Measurements from ENCODE around the gene NMRAL1.
A peak's percentile ranks its signal among the peaks of the same experiment; 100 is the strongest.

The NMRAL1 gene

DNA sequence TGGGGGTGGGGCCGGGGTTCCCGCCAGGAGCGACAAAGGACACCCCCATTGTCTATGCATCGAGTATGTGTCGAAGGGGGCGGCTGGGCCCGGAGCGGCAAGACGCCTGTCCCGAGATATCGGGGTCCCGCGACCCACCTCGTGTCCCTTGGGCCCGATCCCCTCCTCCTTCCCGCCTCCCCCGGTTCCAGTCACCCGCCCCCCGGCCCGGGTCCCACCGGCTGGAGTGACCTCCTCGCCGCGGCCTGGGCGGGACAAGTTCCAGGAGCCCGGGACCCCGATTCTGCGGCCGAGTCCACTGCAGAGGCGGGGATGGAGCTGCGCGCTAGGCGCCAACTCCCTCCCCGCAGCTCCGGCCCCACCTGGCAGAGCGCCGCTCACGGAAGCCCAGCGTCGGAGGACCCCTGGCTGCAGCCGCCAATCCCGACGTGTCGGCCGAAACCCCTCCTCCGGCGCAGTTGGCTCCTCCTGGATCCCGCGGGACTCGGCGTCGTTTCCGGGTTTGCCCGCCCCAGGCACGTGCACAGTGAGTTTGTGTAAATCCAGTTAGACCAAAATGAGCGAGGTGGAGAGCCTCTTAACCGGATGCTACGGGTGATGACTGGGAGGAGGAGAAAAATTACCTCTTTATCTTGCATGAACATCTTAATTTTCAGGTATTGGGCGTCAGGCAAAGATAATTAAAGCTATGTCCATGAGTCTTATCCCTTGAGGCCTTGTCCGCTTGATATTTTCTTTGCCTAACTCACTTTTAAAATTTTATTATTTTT, at the start of gene NMRAL1:
Gene NMRAL1 (minus strand): TSS at position 434 of the 770 bp plus-strand sequence. CDS start 493 bp downstream, outside the sequence.
- Mint-ChIP-seq H3K27ac (peak within 1 kb of the TSS; percentile 91 to 95), H3K4me1 (peaks cover 57% of the 10 kb centered on the region), H3K27me3 (no peaks in the 10 kb centered on the region), H3K9me3 (no peaks in the 10 kb centered on the region), H3K4me3 (peak within 1 kb of the TSS; percentile 93 to 94)
- DNase-seq: peak; percentile 84 to 91
- ATAC-seq: peak; percentile 63

DNA sequence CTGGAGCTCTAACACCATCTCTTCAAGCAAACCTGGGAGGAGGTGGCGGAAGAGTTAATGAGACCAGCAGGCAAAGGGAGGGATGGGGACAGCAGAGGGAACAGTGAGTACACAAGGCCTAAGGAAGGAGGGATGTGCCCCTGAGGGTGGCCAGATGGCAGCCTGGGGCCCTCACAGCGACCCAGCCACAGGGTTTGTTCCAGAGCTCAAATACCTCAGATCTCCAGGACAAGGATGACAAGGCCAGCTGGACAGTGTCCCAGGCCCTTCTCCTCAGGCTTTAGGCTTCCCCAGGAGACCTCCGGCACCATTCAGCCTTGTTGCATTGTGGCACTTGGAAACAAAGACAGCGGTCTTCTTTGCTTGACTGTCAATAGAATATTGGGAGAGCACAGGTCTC, 49.3 kb upstream of the NMRAL1 start:
- Mint-ChIP-seq H3K27ac (no peak overlapping the region), H3K4me1 (peaks cover 37% of the 10 kb centered on the region), H3K27me3 (no peaks in the 10 kb centered on the region), H3K9me3 (no peaks in the 10 kb centered on the region), H3K4me3 (no peak overlapping the region)
- no peak for DNase-seq
- ATAC-seq: no peak

DNA sequence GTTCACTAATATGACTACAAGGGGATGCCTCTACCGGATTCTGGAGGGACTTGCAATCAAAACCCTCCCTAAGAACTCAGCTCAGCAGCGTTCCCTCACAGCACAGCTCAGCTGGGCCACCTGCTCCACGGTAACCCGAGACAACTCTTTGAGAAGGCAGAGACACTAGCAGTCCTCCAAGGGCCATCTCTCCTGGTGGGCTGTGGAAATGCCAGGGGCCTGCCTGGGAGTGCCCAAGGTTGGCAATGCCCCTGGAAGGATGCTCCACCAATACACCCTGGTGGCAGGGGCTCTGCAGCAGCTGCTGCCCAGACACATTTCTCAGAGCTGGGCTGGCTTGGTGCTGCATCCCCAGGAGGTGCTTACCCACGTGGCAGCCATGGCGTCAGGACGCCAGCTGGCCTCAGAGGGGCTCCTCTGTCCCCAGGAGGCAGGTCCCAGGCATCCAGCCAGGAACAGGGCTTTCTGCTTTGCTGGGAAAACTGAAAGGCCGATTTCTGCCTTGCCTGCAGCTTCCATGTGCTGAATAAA, 47.7 kb upstream of the NMRAL1 start:
- DNase-seq (no peak), ATAC-seq (no peak)
- H3K9me3 Mint-ChIP-seq: no peaks in the 10 kb centered on the region
- H3K4me3 Mint-ChIP-seq: no peak overlapping the region
- no peaks in the 10 kb centered on the region for H3K27me3 Mint-ChIP-seq
- peaks cover 35% of the 10 kb centered on the region for H3K4me1 Mint-ChIP-seq
- H3K27ac Mint-ChIP-seq: no peak overlapping the region

DNA sequence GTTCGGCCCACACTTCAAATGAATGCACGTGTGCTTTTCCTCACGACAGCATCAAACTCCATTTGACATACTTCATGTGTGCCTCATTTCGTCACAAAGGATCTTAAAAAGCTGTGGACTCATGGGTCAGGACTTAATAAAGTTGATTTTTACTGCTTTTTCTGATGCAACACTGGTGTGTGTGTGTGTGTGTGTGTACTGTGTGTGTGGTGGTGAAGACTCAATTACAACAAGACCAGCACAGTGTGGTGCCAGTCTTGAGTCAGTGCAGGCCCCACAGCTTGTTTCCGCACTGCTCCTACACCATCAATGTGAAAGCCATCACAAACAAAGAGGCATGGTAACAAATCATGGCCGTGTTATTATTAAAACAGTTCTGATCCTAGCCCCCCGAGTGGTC, 46.5 kb upstream of the NMRAL1 start:
- no peak overlapping the region for H3K4me3 Mint-ChIP-seq
- no peaks in the 10 kb centered on the region for H3K27me3 Mint-ChIP-seq
- H3K9me3 Mint-ChIP-seq: no peaks in the 10 kb centered on the region
- no peak overlapping the region for H3K27ac Mint-ChIP-seq
- peaks cover 40% of the 10 kb centered on the region for H3K4me1 Mint-ChIP-seq
- no peak for ATAC-seq
- DNase-seq: no peak

DNA sequence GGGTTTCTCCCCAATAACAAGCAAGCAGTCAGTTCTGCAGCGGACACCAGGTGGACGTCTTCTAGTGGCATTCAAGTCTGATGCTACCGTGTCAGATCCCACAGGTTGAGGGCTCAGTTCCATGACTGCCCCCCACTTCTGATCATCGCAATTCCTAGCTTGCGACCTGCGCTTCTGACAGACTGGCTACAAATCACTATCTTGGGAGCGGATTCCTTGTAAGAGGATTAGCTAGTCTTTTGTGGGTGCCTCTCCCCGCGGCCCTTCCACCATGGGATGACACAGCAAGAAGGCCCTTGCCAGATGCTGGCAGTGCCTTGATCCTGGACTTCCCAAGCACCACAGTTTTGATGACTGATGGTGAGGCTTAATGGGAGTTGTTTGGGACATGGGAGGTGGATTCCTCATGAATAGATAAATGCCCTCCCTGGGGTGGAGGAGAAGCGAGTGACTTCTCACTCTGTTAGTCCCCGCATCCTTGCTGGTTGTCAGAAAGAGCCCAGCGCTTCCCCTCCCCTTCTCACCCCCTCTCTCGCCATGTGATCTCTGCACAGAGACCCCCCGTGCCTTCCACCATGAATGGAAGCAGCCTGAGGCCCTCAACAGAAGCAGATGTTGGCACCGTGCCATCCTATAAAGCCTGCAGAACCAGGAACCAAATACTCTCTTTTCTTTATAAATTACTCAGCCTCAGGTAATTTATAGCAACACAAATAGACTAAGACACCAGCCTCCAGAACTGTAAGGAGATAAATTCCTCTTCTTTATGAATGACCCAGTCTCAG, 45.0 kb upstream of the NMRAL1 start:
- DNase-seq (no peak), ATAC-seq (no peak)
- H3K4me1 Mint-ChIP-seq: peaks cover 55% of the 10 kb centered on the region
- no peaks in the 10 kb centered on the region for H3K27me3 Mint-ChIP-seq
- no peak overlapping the region for H3K4me3 Mint-ChIP-seq
- peak overlapping the region; percentile 20 to 22 for H3K27ac Mint-ChIP-seq
- H3K9me3 Mint-ChIP-seq: no peaks in the 10 kb centered on the region

DNA sequence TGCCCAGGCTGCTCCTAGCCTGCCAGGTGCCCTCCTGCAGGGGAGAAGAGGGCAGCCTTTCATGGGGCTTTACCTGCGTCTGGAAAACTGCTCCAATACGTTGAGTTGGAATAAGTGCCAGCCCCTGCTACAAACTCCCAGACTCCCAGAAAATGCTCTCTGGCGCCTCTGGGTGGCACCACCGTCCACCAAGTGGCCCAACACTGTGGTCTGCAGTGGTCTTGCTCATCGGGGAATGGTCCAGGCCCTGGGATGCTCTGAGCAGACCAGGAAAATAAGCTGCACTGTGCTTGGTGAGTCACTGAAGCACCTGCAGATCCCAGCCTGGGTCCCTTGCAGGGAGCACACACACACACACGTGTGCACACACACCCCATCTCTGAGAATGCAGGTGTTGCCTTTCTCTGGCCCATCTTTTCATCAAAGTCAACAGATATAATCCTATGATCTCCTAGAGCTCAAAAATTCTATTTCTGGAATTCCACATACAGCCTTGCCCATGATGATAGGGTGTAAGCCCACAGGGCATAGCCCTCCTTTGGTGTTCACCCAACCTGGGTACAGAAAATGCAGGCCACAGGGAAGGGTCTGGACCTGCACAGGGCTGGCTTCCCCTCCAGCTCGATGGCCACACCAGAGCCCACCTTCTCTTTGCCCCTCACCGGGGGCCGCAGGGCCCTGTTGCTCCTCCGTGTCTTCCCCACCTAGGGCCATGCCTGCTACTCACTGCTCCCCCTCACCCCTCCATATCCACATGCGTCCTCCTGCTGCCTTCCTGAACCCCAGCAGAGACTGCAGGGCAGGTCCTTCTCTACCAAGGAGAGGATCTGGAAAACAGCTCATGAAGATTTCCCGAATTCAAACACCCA, 43.6 kb upstream of the NMRAL1 start:
- Mint-ChIP-seq H3K27ac (peak overlapping the region in 1 of 2 donors; percentile 86), H3K4me1 (peaks cover 64% of the 10 kb centered on the region), H3K9me3 (no peaks in the 10 kb centered on the region), H3K4me3 (no peak overlapping the region), H3K27me3 (no peaks in the 10 kb centered on the region)
- ATAC-seq (no peak), DNase-seq (no peak)

DNA sequence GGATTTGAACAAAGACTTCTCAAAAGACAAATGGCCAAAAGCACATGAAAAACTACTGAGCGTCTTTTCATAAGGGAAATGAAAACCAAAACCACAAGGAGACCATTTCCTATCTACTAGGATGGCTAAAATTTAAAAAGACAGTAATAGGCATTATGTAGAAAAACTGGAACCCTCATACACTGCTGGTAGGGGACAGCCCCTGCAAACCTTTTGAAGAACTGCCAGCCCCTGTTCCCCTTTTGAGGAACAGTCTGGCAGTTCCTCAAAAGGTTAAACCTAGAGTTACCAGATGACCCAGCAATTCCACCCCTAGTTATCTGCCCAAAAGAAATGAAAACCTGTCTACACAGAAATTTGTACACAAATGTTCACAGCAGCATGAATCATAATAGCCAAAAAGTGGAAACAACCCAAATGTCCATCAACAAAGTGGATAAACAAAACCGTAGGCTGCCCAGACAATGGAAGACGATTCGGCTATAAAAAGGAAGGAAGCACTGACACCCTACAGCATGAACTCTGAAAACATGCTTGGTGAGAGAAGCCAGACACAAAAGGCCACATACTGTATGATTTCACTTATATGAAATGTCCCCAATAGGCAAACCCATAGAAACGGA, 41.3 kb upstream of the NMRAL1 start:
- Mint-ChIP-seq H3K27ac (peak overlapping the region; percentile 65 to 94), H3K27me3 (no peaks in the 10 kb centered on the region), H3K4me1 (peaks cover 79% of the 10 kb centered on the region), H3K4me3 (peak overlapping the region; percentile 55 to 67), H3K9me3 (no peaks in the 10 kb centered on the region)
- ATAC-seq: peak; percentile 45
- DNase-seq: no peak

DNA sequence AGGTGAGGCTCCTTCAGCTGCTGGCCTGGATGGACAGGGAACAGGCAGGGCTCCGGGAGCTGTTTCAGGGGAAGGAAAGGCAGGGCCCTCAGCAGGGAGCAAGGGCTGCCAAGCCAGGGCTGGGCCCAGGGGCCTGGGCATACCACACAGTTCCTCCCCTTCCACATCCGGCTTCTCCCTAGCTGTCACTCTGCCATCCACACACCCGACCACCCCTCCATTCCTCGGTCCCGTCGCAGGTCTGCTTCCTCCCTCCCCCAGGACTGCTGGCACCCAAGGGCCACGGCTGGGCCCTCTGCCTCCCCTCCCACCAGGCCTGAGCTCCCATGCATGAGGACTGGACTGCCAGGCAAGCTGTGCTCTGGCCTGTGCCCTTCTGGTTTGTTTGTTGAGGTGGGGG, 40.2 kb upstream of the NMRAL1 start:
- DNase-seq (no peak), ATAC-seq (peak; percentile 26)
- peaks cover 76% of the 10 kb centered on the region for H3K4me1 Mint-ChIP-seq
- no peaks in the 10 kb centered on the region for H3K9me3 Mint-ChIP-seq
- peak overlapping the region; percentile 94 to 96 for H3K27ac Mint-ChIP-seq
- peak overlapping the region; percentile 55 to 67 for H3K4me3 Mint-ChIP-seq
- H3K27me3 Mint-ChIP-seq: no peaks in the 10 kb centered on the region

DNA sequence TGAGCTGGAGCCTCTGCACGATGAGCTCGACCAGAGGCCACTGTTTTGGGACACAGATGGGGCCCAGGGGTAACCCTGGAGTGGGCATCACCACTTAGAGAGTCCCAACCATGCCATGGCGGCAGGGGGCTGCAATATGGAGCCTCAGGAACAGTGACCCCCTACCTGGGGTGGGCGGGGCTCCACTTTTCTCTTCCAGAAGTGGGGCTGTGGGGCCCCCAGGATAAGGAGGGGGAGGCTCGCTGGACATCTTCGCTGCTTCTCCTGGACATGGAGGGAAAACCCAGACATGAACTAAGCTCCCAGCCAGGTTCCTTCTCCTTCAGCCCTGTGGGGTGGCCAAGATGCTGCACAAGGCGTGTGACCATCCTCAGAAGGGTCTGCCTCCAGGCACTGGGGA, 39.5 kb upstream of the NMRAL1 start:
- H3K4me1 Mint-ChIP-seq: peaks cover 73% of the 10 kb centered on the region
- peak overlapping the region in 1 of 2 donors; percentile 67 for H3K4me3 Mint-ChIP-seq
- H3K27ac Mint-ChIP-seq: peak overlapping the region in 1 of 2 donors; percentile 96
- H3K9me3 Mint-ChIP-seq: no peaks in the 10 kb centered on the region
- no peaks in the 10 kb centered on the region for H3K27me3 Mint-ChIP-seq
- no peak for ATAC-seq
- no peak for DNase-seq

DNA sequence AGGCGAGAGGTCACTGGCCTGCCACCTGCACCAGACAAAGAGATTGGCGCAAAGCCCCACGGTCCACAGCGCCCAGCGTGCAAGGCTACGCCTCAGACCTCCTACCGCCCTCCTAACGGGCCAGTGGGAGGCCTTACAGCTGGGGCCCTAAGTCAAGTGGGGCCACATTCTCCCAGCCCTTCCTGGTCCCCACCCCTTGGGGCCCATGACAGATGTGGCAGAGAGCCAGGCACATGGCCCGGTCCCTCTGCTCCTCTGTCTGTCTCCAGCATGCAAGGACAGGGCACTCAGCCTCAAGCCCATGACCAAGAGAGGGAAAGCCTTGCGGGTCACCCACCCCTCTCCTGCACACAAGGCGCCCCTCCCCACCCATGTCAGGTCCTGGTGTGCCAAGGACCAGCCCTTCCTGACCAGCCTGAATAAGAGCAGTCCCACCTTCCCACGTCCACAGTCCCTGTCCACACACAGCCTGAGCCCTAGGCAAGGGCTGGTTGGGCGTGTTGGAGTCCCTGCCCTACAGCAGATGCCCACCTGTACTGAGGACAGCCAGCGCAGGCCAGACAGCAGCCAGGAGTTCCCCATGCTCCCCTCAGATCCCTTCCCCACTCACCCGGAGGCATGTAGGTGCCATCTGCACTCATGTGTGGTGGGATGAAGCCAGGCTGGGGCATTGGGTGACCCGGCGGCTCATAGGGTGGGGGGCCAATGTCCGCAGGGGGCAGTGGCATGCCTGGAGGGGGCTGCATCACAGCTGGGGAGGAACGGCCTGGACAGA, 38.8 kb upstream of the NMRAL1 start:
- Mint-ChIP-seq H3K27ac (peak overlapping the region; percentile 52 to 96), H3K4me3 (peak overlapping the region in 1 of 2 donors; percentile 29), H3K27me3 (no peaks in the 10 kb centered on the region), H3K4me1 (peaks cover 70% of the 10 kb centered on the region), H3K9me3 (no peaks in the 10 kb centered on the region)
- no peak for DNase-seq
- no peak for ATAC-seq

DNA sequence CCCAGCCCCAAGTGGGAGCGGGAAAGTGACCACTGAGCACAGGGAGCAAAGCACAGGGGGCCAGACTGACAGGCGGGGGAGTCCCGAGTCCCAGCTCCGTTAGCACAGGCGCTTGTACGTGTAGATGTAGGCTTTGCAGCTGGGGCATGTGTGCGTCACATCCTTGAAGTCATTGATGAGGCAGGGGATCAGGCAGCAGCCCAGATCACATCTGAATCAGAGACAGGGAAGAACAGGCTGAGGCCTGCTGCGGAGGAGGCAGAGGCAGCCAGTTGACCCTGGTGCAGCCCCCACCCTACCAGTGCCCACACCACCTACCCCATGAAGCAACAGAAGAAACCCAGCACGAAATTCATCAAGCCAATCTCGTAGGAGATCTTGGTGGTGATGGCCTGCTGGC, 38.0 kb upstream of the NMRAL1 start:
- Mint-ChIP-seq H3K27ac (peak overlapping the region in 1 of 2 donors; percentile 20), H3K27me3 (no peaks in the 10 kb centered on the region), H3K4me3 (no peak overlapping the region), H3K9me3 (no peaks in the 10 kb centered on the region), H3K4me1 (peaks cover 72% of the 10 kb centered on the region)
- ATAC-seq (no peak), DNase-seq (no peak)

DNA sequence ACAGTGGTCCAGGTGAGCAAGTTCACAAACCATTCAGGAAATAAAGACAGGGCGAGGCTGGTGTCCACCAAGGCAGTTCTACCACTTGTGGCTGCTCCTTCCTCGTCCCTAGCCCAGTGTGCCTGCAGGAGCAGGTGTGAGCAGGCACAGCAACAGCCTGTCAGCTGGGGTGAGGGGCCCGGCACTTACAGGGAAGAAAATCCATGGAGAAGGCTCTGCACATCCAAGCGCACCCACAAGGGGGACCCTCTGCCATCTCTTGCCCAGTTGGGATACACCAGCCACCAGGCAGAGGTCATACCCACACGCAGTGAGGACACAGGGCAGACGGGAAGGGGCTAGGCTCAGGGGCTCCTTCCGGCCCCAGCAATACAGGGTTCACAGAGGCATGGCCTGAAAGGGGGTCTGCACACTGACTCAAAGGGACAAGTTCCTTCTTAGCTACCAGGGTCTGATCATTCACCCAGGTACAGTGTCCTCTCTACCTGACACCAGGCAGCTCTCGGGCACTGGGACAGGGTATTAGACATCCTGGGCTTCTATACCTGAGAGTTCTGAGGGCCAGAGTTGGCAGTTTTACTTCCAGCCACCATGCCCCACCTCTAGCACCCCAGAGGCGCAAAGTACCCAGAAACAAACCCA, 37.1 kb upstream of the NMRAL1 start:
- Mint-ChIP-seq H3K27me3 (no peaks in the 10 kb centered on the region), H3K4me3 (no peak overlapping the region), H3K27ac (no peak overlapping the region), H3K4me1 (peaks cover 68% of the 10 kb centered on the region), H3K9me3 (no peaks in the 10 kb centered on the region)
- ATAC-seq: no peak
- DNase-seq: no peak

DNA sequence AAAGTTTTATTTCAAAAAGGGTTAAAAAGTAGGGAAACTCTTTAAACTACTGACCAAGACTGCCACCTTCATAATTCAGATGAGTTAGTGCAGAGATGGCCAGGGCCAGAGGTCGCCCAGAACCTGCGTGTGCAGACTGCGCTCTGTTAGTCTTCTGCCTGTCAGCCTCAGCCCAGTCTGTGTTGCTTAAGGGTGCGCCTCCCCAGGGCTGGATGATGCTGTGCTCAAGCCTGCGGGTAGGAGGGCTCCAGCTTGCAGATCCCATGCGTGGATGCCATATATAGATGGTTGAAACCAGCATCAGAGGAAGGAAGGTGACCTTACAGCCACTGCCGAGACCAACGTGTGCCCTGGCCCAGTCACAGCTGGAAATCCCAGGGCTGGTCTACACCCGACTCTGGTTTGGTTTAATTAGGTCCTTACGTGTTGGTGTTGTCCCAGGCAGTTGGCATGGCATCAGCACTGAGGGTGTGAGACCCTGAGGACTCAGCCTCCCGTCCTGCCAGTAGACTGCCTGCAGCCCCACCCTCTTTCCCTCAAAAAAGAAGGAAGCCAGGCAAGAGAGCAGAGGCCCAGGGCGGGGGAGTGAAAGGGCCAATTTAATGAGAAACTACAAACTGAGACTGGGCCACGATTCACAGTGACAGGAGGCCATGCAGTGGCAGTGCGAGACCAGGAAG, 36.5 kb upstream of the NMRAL1 start:
- no peaks in the 10 kb centered on the region for H3K9me3 Mint-ChIP-seq
- no peak overlapping the region for H3K4me3 Mint-ChIP-seq
- no peak for DNase-seq
- no peak for ATAC-seq
- H3K27ac Mint-ChIP-seq: peak overlapping the region; percentile 57 to 86
- peaks cover 68% of the 10 kb centered on the region for H3K4me1 Mint-ChIP-seq
- no peaks in the 10 kb centered on the region for H3K27me3 Mint-ChIP-seq
